ENCODE measurements around the gene PRKCB. TPM values are rescaled to one million over a fixed set of nuclear protein-coding genes. Genes with fewer than 3 reads are reported as not detected.

The PRKCB gene
- polyA plus RNA-seq, 3 donors = 57.4 to 87.4 (median 75.5) TPM

DNA sequence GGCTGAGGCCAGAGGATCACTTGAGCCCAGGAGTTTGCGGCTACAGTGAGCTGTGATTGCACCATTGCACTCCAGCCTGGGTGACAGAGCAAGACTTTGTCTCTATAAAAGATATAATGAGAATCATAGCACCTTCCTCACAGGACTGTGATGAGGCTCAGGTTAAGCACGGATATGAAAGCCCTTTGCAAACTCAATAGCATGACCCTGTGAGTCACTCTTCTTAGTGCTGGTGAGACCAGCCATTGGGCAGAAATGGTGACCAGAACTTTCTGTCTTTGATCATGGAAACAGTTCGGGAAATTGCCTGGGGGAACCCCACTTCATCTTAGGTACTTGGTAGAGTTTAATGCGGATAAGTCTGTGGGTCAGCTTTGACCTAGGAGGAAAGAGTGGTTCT lies 144.2 kb downstream of the PRKCB start:
- peaks cover 0 to 3% (median 0%) of the 10 kb centered on the region in 3 donors for H3K27me3 Mint-ChIP-seq (ENCODE audit: low read depth in 3 of 3)
- Histone ChIP-seq H3K4me3 (replicated peaks in 1 of 3; ENCODE audit: low read depth in 2 of 3, low read length in 3 of 3) (no peak overlapping the region), H3K9me3 (replicated peaks in 1 of 2; ENCODE audit: control insufficient read depth in 1 of 2, insufficient read depth in 1 of 2, low read length in 2 of 2) (no peaks in the 10 kb centered on the region), H3K27ac (ENCODE audit: low read depth in 1 of 2, low read length in 2 of 2) (no peak overlapping the region), H3K9ac (ENCODE audit: insufficient read depth, low read length, poor library complexity, severe bottlenecking) (no peak overlapping the region), H4K20me1 (ENCODE audit: insufficient read depth, low read length) (peaks cover 100% of the 10 kb centered on the region), H3K27me3 (ENCODE audit: control insufficient read depth in 2 of 2, insufficient read depth in 2 of 2, low read length in 2 of 2) (no peaks in the 10 kb centered on the region), H3K36me3 (replicated peaks in 1 of 2; ENCODE audit: control insufficient read depth in 1 of 2, insufficient read depth in 2 of 2, low read length in 2 of 2) (peaks cover under 1 to 43% of the 10 kb centered on the region in 2 donors), H2AFZ (ENCODE audit: insufficient read depth, low read depth, low read length, poor library complexity, severe bottlenecking) (no peak overlapping the region), H3K4me1 (ENCODE audit: control insufficient read depth in 1 of 2, insufficient read depth in 2 of 2, low read length in 2 of 2) (no peaks in the 10 kb centered on the region), H3K4me2 (replicated peaks; ENCODE audit: extremely low read depth, low read length, poor library complexity, severe bottlenecking) (no peak overlapping the region), H3K79me2 (ENCODE audit: insufficient read depth, low read length) (peaks cover 67% of the 10 kb centered on the region)
- intact Hi-C loops (cut with micrococcal nuclease) = no loop called here
- H3K4me1 Mint-ChIP-seq = peaks cover 9% of the 10 kb centered on the region
- H3K4me3 Mint-ChIP-seq = no peak overlapping the region
- no peak for DNase-seq
- peaks cover 26 to 45% of the 10 kb centered on the region in 2 donors for H3K36me3 Mint-ChIP-seq
- 90% methylated on average over 2 of the region's 4 CpGs for WGBS (ENCODE audit: insufficient coverage)
- peaks cover 0 to 2% (median 0%) of the 10 kb centered on the region in 7 donors for H3K9me3 Mint-ChIP-seq
- H3K27ac Mint-ChIP-seq = peak overlapping the region in 1 of 7 donors; percentile 42
- TF ChIP-seq, protein P1, sequence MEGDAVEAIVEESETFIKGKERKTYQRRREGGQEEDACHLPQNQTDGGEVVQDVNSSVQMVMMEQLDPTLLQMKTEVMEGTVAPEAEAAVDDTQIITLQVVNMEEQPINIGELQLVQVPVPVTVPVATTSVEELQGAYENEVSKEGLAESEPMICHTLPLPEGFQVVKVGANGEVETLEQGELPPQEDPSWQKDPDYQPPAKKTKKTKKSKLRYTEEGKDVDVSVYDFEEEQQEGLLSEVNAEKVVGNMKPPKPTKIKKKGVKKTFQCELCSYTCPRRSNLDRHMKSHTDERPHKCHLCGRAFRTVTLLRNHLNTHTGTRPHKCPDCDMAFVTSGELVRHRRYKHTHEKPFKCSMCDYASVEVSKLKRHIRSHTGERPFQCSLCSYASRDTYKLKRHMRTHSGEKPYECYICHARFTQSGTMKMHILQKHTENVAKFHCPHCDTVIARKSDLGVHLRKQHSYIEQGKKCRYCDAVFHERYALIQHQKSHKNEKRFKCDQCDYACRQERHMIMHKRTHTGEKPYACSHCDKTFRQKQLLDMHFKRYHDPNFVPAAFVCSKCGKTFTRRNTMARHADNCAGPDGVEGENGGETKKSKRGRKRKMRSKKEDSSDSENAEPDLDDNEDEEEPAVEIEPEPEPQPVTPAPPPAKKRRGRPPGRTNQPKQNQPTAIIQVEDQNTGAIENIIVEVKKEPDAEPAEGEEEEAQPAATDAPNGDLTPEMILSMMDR (IDR thresholded peaks at IDR 0.05) = no peak

GRCh38 chr16:23981429-23982399 lies 145.9 kb downstream of the PRKCB start:
- intact Hi-C loops (cut with micrococcal nuclease) = no loop called here
- Histone ChIP-seq H4K20me1 (ENCODE audit: insufficient read depth, low read length) (peaks cover 100% of the 10 kb centered on the region), H3K79me2 (ENCODE audit: insufficient read depth, low read length) (peaks cover 50% of the 10 kb centered on the region), H3K9ac (ENCODE audit: insufficient read depth, low read length, poor library complexity, severe bottlenecking) (no peak overlapping the region), H3K27me3 (ENCODE audit: control insufficient read depth in 2 of 2, insufficient read depth in 2 of 2, low read length in 2 of 2) (no peaks in the 10 kb centered on the region), H3K27ac (ENCODE audit: low read depth in 1 of 2, low read length in 2 of 2) (no peak overlapping the region), H3K9me3 (replicated peaks in 1 of 2; ENCODE audit: control insufficient read depth in 1 of 2, insufficient read depth in 1 of 2, low read length in 2 of 2) (no peaks in the 10 kb centered on the region), H3K4me1 (ENCODE audit: control insufficient read depth in 1 of 2, insufficient read depth in 2 of 2, low read length in 2 of 2) (no peaks in the 10 kb centered on the region), H3K4me3 (replicated peaks in 1 of 3; ENCODE audit: low read depth in 2 of 3, low read length in 3 of 3) (no peak overlapping the region), H3K4me2 (replicated peaks; ENCODE audit: extremely low read depth, low read length, poor library complexity, severe bottlenecking) (no peak overlapping the region), H2AFZ (ENCODE audit: insufficient read depth, low read depth, low read length, poor library complexity, severe bottlenecking) (no peak overlapping the region), H3K36me3 (replicated peaks in 1 of 2; ENCODE audit: control insufficient read depth in 1 of 2, insufficient read depth in 2 of 2, low read length in 2 of 2) (peaks cover 4 to 28% of the 10 kb centered on the region in 2 donors)
- Mint-ChIP-seq H3K4me1 (peaks cover under 1% of the 10 kb centered on the region), H3K9me3 (peaks cover 0 to 2% (median 0%) of the 10 kb centered on the region in 7 donors), H3K4me3 (no peak overlapping the region), H3K27ac (peak overlapping the region in 1 of 7 donors; percentile 12), H3K36me3 (peaks cover 23 to 37% of the 10 kb centered on the region in 2 donors), H3K27me3 (ENCODE audit: low read depth in 3 of 3) (peaks cover 0 to 3% (median 0%) of the 10 kb centered on the region in 3 donors)
- DNase-seq = no peak
- TF ChIP-seq, protein P1 (IDR thresholded peaks at IDR 0.05) = no peak
- 100% methylated on average over 1 of the region's 4 CpGs for WGBS (ENCODE audit: insufficient coverage)

Measured in CD14-positive monocyte (primary cell).